ENCODE results near the gene LAMTOR1. TPM values are rescaled to one million over a fixed set of nuclear protein-coding genes. Genes with fewer than 3 reads are reported as not detected.

The LAMTOR1 gene
- total and polyA plus RNA-seq, 10 of the 15 experiments (the other 5 are each of a cell fraction or from before 2014, with no cell fraction given) = 58.8 to 141 (median 110) TPM

DNA sequence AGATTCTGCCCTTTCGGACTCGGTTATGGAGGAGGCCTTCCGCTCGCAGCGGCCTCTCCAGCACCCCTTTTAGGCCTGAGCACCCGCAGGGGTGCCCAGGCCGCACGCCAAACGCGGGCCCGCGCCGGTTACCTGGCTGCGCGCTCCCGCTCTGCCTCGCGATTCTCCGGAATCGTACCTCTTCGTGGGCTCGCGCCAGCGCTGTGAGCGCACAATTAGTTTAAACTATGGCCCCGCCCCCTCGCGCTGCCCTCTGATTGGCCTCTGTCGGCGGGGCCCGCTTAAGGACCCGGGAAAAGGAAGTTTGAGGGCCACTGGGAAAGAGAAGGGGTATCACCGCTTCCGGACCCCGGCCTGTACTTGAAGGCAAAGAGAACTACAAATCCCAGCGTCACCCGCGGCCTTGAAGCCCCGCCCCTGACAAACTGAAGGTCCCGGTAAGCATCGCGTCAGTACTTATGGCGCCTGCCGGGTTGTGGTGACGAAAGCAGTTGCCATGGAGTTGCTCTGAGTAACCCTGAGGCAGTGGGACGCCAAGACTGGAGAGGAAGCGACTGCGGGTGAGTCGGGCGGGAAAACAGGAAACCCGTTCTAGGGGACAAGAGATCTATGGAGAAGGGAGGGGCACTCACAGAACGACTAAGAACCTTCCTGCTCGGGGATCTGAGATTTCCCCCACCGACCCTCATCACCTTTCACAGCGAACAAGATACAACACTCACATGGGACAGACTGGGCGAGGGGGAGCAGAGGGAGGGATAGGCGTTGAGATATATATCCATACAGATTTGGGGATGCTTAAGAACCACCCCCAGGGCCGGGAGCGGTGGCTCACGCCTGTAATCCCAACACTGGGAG, 22.5 kb downstream of the LAMTOR1 start, which contains the start of the genes LRRC51 and NUMA1:
Gene LRRC51 (plus strand): TSS at position 525 of the 858 bp plus-strand sequence. CDS start 8,234 bp downstream, outside the sequence.
Gene NUMA1 (minus strand): TSS at position 217 of the 858 bp plus-strand sequence. CDS start 44,599 bp downstream, outside the sequence.
- Histone ChIP-seq H2AFZ (ENCODE audit: control insufficient read depth, low read depth, low read length) (peak within 1 kb of the TSS; percentile 93), H3K4me1 (ENCODE audit: control insufficient read depth, insufficient read depth, low read length) (peaks cover 16% of the 10 kb centered on the region), H3K36me3 (ENCODE audit: control insufficient read depth in 2 of 2, insufficient read depth in 2 of 2, low read length in 1 of 2) (0 out of 4 replicates have a peak, but pooled peaks cover 0 to 2% of the 10 kb centered on the region in 2 experiments), H3K79me2 (ENCODE audit: control insufficient read depth, insufficient read depth, low read length) (peaks cover 41% of the 10 kb centered on the region), H3K4me2 (ENCODE audit: control insufficient read depth, insufficient read depth) (peak within 1 kb of the TSS; percentile 89), H3K27me3 (replicated peaks in 1 of 2; ENCODE audit: control insufficient read depth in 2 of 2, insufficient read depth in 2 of 2, low read length in 1 of 2) (no peaks in the 10 kb centered on the region), H3K27ac (ENCODE audit: control insufficient read depth, insufficient read depth) (peak within 1 kb of the TSS; percentile 78), H3K9me3 (replicated peaks; ENCODE audit: control insufficient read depth, insufficient read depth, low read length) (no peaks in the 10 kb centered on the region), H3K4me3 (peak within 1 kb of the TSS; percentile 77), H4K20me1 (ENCODE audit: control insufficient read depth, insufficient read depth) (no peaks in the 10 kb centered on the region), H3K9ac (ENCODE audit: control insufficient read depth, insufficient read depth, low read length) (peak within 1 kb of the TSS; percentile 72)
- intact Hi-C loops (cut with micrococcal nuclease; ENCODE audit: unreplicated experiment) (loop anchor here (1.0 to 2.0 kb wide), 2 partner anchors 23 to 40 kb away; partner anchors contain the start of gene LAMTOR1), in situ Hi-C loops (cut with MboI) (no loop called here)
- 1% methylated on average over 60 of the region's 60 CpGs for WGBS (ENCODE audit: insufficient coverage, insufficient replicate concordance, low lambda C conversion rate, missing lambda C conversion rate)
- no TSS peak for BruUV-seq (replicated peaks)
- POLR2A ChIA-PET = interaction anchor here (0.9 to 1.9 kb wide), 5 partner anchors 32 to 153 kb away, joined by 3 to 13 read pairs (median 4); partner anchors contain the start of genes ANAPC15 and XNDC1N
- DNase-seq (ENCODE audit: low read depth, low spot score) (peak; percentile 99), ATAC-seq (peak; percentile 97), FAIRE-seq (peak; percentile 98)
- RAD21 ChIA-PET (ENCODE audit: unreplicated experiment) = interaction anchor here (1.1 to 2.4 kb wide), 2 partner anchors 10 to 43 kb away, joined by 4 to 16 read pairs; no protein-coding TSS in a partner anchor
- SMC1A ChIA-PET (ENCODE audit: uncharacterized antibody, unreplicated experiment) = interaction anchor here (0.6 to 3.5 kb wide), 8 partner anchors 10 to 102 kb away, joined by 3 to 30 read pairs (median 4); no protein-coding TSS in a partner anchor
- CTCF ChIA-PET = interaction anchor here (1.0 to 2.9 kb wide), 6 partner anchors 10 to 55 kb away, joined by 3 to 49 read pairs (median 16); no protein-coding TSS in a partner anchor
- TF ChIP-seq PBX3 (IDR thresholded peaks at IDR 0.05; ENCODE audit: insufficient replicate concordance, low read depth, low read length) = no peak
- TF ChIP-seq NKRF (conservative IDR thresholded peaks at IDR 0.05) = peak; percentile 95
- TF ChIP-seq E2F4 (IDR thresholded peaks at IDR 0.05; ENCODE audit: low read depth, low read length) = peak; percentile 93
- TF ChIP-seq MYC (IDR thresholded peaks at IDR 0.05; ENCODE audit: insufficient read depth, insufficient read length, insufficient replicate concordance, low read length, severe bottlenecking) = no peak
- TF ChIP-seq, protein P1, sequence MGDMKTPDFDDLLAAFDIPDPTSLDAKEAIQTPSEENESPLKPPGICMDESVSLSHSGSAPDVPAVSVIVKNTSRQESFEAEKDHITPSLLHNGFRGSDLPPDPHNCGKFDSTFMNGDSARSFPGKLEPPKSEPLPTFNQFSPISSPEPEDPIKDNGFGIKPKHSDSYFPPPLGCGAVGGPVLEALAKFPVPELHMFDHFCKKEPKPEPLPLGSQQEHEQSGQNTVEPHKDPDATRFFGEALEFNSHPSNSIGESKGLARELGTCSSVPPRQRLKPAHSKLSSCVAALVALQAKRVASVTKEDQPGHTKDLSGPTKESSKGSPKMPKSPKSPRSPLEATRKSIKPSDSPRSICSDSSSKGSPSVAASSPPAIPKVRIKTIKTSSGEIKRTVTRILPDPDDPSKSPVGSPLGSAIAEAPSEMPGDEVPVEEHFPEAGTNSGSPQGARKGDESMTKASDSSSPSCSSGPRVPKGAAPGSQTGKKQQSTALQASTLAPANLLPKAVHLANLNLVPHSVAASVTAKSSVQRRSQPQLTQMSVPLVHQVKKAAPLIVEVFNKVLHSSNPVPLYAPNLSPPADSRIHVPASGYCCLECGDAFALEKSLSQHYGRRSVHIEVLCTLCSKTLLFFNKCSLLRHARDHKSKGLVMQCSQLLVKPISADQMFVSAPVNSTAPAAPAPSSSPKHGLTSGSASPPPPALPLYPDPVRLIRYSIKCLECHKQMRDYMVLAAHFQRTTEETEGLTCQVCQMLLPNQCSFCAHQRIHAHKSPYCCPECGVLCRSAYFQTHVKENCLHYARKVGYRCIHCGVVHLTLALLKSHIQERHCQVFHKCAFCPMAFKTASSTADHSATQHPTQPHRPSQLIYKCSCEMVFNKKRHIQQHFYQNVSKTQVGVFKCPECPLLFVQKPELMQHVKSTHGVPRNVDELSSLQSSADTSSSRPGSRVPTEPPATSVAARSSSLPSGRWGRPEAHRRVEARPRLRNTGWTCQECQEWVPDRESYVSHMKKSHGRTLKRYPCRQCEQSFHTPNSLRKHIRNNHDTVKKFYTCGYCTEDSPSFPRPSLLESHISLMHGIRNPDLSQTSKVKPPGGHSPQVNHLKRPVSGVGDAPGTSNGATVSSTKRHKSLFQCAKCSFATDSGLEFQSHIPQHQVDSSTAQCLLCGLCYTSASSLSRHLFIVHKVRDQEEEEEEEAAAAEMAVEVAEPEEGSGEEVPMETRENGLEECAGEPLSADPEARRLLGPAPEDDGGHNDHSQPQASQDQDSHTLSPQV (IDR thresholded peaks at IDR 0.05) = no peak
- no peak for TF ChIP-seq PRDM15 (CRISPR knock-in tag; IDR thresholded peaks at IDR 0.05)
- TF ChIP-seq KDM1A (IDR thresholded peaks at IDR 0.05; ENCODE audit: borderline replicate concordance) = no peak
